ENCODE measurements around the gene SKI. TPM values are rescaled to one million over a fixed set of nuclear protein-coding genes. Genes with fewer than 3 reads are reported as not detected.

SKI gene
- total and polyA plus RNA-seq, 9 of the 15 experiments (the other 6 are each of a cell fraction or from before 2014, with no cell fraction given): 0.10 to 60.5 (median 4.6) TPM

- no peaks in the 10 kb centered on the region for H3K36me3 ChIP-seq (ENCODE audit: control insufficient read depth, insufficient read depth, low read length)
- BruUV-seq (replicated peaks): no TSS peak
- DNase-seq (ENCODE audit: extremely low read depth in 1 of 4, low spot score in 3 of 4): no peak
- no peak overlapping the region for H2AFZ ChIP-seq (ENCODE audit: low read depth, low read length)
- H3K4me1 ChIP-seq (replicated peaks in 1 of 2; ENCODE audit: control insufficient read depth in 2 of 2, insufficient read depth in 2 of 2, low read length in 2 of 2): peaks cover 0 to 70% of the 10 kb centered on the region in 2 experiments; a peak in 2 of 5 replicates
- H3K9ac ChIP-seq (ENCODE audit: insufficient read depth in 1 of 2, low read depth in 2 of 2, low read length in 2 of 2): no peak overlapping the region; a peak in 1 of 4 replicates
- in situ Hi-C loops (cut with MboI) (no loop called here), intact Hi-C loops (cut with micrococcal nuclease) (no loop called here)
- ATAC-seq: no peak
- H4K20me1 ChIP-seq (replicated peaks; ENCODE audit: control insufficient read depth, insufficient read depth, low read length): peaks cover 7% of the 10 kb centered on the region; the same call in 1 of the 2 replicates
- no peaks in the 10 kb centered on the region for H3K9me3 ChIP-seq (replicated peaks; ENCODE audit: control insufficient read depth, insufficient read depth, low read depth, low read length)
- no peaks in the 10 kb centered on the region for H3K79me2 ChIP-seq (ENCODE audit: control insufficient read depth, insufficient read depth, low read length)
- 17% methylated on average over 15 of the region's 18 CpGs for WGBS (ENCODE audit: insufficient coverage, low coverage, missing lambda C conversion rate)
- CTCF ChIA-PET (ENCODE audit: low intra/inter-chr PET ratio): no interaction called here
- FAIRE-seq: no peak
- peaks cover 72 to 98% of the 10 kb centered on the region in 2 experiments for H3K27me3 ChIP-seq (ENCODE audit: control insufficient read depth in 2 of 2, insufficient read depth in 2 of 2, low read length in 2 of 2)
- H3K4me3 ChIP-seq: no peak overlapping the region
- H3K4me2 ChIP-seq (ENCODE audit: insufficient read depth, low read length): no peak overlapping the region
- H3K27ac ChIP-seq (ENCODE audit: extremely low read depth, low read depth, low read length): no peak overlapping the region
- no peaks in the 10 kb centered on the region for H3K9me1 ChIP-seq (ENCODE audit: control insufficient read depth, insufficient read depth, low read length)
- POLR2A ChIA-PET: no interaction called here
- TF ChIP-seq ZNF280A (IDR thresholded peaks at IDR 0.05; ENCODE audit: low read depth, partially characterized antibody) (no peak), NR0B1 (IDR thresholded peaks at IDR 0.05; ENCODE audit: partially characterized antibody) (no peak), BCLAF1 (IDR thresholded peaks at IDR 0.05; ENCODE audit: borderline replicate concordance in 1 of 2, control insufficient read depth in 1 of 2, low read depth in 2 of 2, low read length in 1 of 2) (no peak), ZSCAN29 (IDR thresholded peaks at IDR 0.05) (no peak), MTF1 (CRISPR knock-in tag; IDR thresholded peaks at IDR 0.05; ENCODE audit: borderline replicate concordance) (no peak), ZNF197 (CRISPR knock-in tag; IDR thresholded peaks at IDR 0.05; ENCODE audit: low read depth) (no peak), ID3 (CRISPR knock-in tag; IDR thresholded peaks at IDR 0.05) (no peak), ID3 (tag; IDR thresholded peaks at IDR 0.05) (no peak), SAFB2 (IDR thresholded peaks at IDR 0.05; ENCODE audit: borderline replicate concordance, low read depth, low read length, severe bottlenecking) (no peak), MLX (CRISPR knock-in tag; conservative IDR thresholded peaks at IDR 0.05) (no peak)
Measured at GRCh38 chr1:2324553-2325366, 96.6 kb downstream of the SKI start.

Data from K562 (cell line).